ENCODE results near the gene ZCCHC4. TPM values are rescaled to one million over a fixed set of nuclear protein-coding genes. Genes with fewer than 3 reads are reported as not detected.
"Not testable (repeated sequence)": the region's sequence is repeated elsewhere in the genome, so short reads cannot be mapped to it uniquely, and the experiment has no call there.

ZCCHC4 gene
- total and polyA plus RNA-seq, 4 donors, result 4.3 to 24.3 (median 7.6) TPM

- Histone ChIP-seq H3K27ac (ENCODE audit: low read depth in 1 of 2, low read length in 1 of 2) (no peak overlapping the region), H3K4me3 (no peak overlapping the region), H3K36me3 (ENCODE audit: control insufficient read depth in 4 of 4, insufficient read depth in 4 of 4, low read length in 4 of 4) (peaks cover 0 to 17% (median 5%) of the 10 kb centered on the region in 4 donors), H3K9ac (ENCODE audit: insufficient read depth in 1 of 2, low read length in 2 of 2) (no peak overlapping the region), H3K9me3 (ENCODE audit: control insufficient read depth in 4 of 4, insufficient read depth in 3 of 4, low read length in 3 of 4) (no peaks in the 10 kb centered on the region), H3K4me1 (ENCODE audit: control insufficient read depth in 5 of 5, insufficient read depth in 5 of 5, low read length in 5 of 5) (no peaks in the 10 kb centered on the region), H3K27me3 (ENCODE audit: control insufficient read depth in 3 of 3, insufficient read depth in 3 of 3, low read length in 2 of 3) (no peaks in the 10 kb centered on the region)
- DNase-seq (no peak), ATAC-seq (ENCODE audit: insufficient read depth, low FRiP score) (no peak)
- TF ChIP-seq, protein P1, sequence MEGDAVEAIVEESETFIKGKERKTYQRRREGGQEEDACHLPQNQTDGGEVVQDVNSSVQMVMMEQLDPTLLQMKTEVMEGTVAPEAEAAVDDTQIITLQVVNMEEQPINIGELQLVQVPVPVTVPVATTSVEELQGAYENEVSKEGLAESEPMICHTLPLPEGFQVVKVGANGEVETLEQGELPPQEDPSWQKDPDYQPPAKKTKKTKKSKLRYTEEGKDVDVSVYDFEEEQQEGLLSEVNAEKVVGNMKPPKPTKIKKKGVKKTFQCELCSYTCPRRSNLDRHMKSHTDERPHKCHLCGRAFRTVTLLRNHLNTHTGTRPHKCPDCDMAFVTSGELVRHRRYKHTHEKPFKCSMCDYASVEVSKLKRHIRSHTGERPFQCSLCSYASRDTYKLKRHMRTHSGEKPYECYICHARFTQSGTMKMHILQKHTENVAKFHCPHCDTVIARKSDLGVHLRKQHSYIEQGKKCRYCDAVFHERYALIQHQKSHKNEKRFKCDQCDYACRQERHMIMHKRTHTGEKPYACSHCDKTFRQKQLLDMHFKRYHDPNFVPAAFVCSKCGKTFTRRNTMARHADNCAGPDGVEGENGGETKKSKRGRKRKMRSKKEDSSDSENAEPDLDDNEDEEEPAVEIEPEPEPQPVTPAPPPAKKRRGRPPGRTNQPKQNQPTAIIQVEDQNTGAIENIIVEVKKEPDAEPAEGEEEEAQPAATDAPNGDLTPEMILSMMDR (IDR thresholded peaks at IDR 0.05; ENCODE audit: control extremely low read depth, extremely low read depth), result no peak
- WGBS, 2 donors, result 83 to 89% methylated on average over 2 of the region's 2 CpGs
These were observed 7.8 kb downstream of the ZCCHC4 start for GRCh38 chr4:25320336-25320735.

- no peak for ATAC-seq (ENCODE audit: insufficient read depth, low FRiP score)
- H3K4me1 ChIP-seq (ENCODE audit: control insufficient read depth in 5 of 5, insufficient read depth in 5 of 5, low read length in 5 of 5), result no peaks in the 10 kb centered on the region
- no peak for DNase-seq
- no peaks in the 10 kb centered on the region for H3K27me3 ChIP-seq (ENCODE audit: control insufficient read depth in 3 of 3, insufficient read depth in 3 of 3, low read length in 2 of 3)
- peaks cover 0 to 12% (median 3%) of the 10 kb centered on the region in 4 donors for H3K36me3 ChIP-seq (ENCODE audit: control insufficient read depth in 4 of 4, insufficient read depth in 4 of 4, low read length in 4 of 4)
- TF ChIP-seq, protein P1 (IDR thresholded peaks at IDR 0.05; ENCODE audit: control extremely low read depth, extremely low read depth), result no peak
- H3K9ac ChIP-seq (ENCODE audit: insufficient read depth in 1 of 2, low read length in 2 of 2), result no peak overlapping the region
- 36 to 64% methylated on average over 1 of the region's 1 CpG for WGBS, 2 donors
- no peaks in the 10 kb centered on the region for H3K9me3 ChIP-seq (ENCODE audit: control insufficient read depth in 4 of 4, insufficient read depth in 3 of 4, low read length in 3 of 4)
- H3K4me3 ChIP-seq, result no peak overlapping the region
- H3K27ac ChIP-seq (ENCODE audit: low read depth in 1 of 2, low read length in 1 of 2), result no peak overlapping the region
These were observed 8.2 kb downstream of the ZCCHC4 start for GRCh38 chr4:25320773-25321172.

- H3K4me3 ChIP-seq, result no peak overlapping the region
- no peak for DNase-seq
- no peaks in the 10 kb centered on the region for H3K4me1 ChIP-seq (ENCODE audit: control insufficient read depth in 5 of 5, insufficient read depth in 5 of 5, low read length in 5 of 5)
- 92% methylated on average over 3 of the region's 3 CpGs for WGBS, 2 donors
- no peak overlapping the region for H3K27ac ChIP-seq (ENCODE audit: low read depth in 1 of 2, low read length in 1 of 2)
- H3K9ac ChIP-seq (ENCODE audit: insufficient read depth in 1 of 2, low read length in 2 of 2), result no peak overlapping the region
- no peaks in the 10 kb centered on the region for H3K9me3 ChIP-seq (ENCODE audit: control insufficient read depth in 4 of 4, insufficient read depth in 3 of 4, low read length in 3 of 4)
- no peak for ATAC-seq (ENCODE audit: insufficient read depth, low FRiP score)
- TF ChIP-seq, protein P1 (IDR thresholded peaks at IDR 0.05; ENCODE audit: control extremely low read depth, extremely low read depth), result no peak
- peaks cover 0 to 8% (median 2%) of the 10 kb centered on the region in 4 donors for H3K36me3 ChIP-seq (ENCODE audit: control insufficient read depth in 4 of 4, insufficient read depth in 4 of 4, low read length in 4 of 4)
- no peaks in the 10 kb centered on the region for H3K27me3 ChIP-seq (ENCODE audit: control insufficient read depth in 3 of 3, insufficient read depth in 3 of 3, low read length in 2 of 3)
These were observed 9.1 kb downstream of the ZCCHC4 start for GRCh38 chr4:25321703-25322102.

- H3K36me3 ChIP-seq (ENCODE audit: control insufficient read depth in 4 of 4, insufficient read depth in 4 of 4, low read length in 4 of 4); H3K4me1 ChIP-seq (ENCODE audit: control insufficient read depth in 5 of 5, insufficient read depth in 5 of 5, low read length in 5 of 5); ATAC-seq (ENCODE audit: insufficient read depth, low FRiP score); H3K27ac ChIP-seq (ENCODE audit: low read depth in 1 of 2, low read length in 1 of 2); H3K27me3 ChIP-seq (ENCODE audit: control insufficient read depth in 3 of 3, insufficient read depth in 3 of 3, low read length in 2 of 3); H3K9me3 ChIP-seq (ENCODE audit: control insufficient read depth in 4 of 4, insufficient read depth in 3 of 4, low read length in 3 of 4); H3K4me3 ChIP-seq; H3K9ac ChIP-seq (ENCODE audit: insufficient read depth in 1 of 2, low read length in 2 of 2); DNase-seq: not testable (repeated sequence)
- 97 to 100% methylated on average over 3 of the region's 3 CpGs for WGBS, 2 donors
These were observed 15.9 kb downstream of the ZCCHC4 start for GRCh38 chr4:25328463-25328862.
